GM18868 (cell line): Measurements from ENCODE around the gene PRKAA1.

Experiments
- ATAC-seq: cut with Tn5 transposase; IDR thresholded peaks from one replicate; pipeline ENCODE4 v1.9.1; 2021; ENCODE audit warnings: mild to moderate bottlenecking, moderate library complexity; ENCODE audit not compliant: unreplicated experiment

The PRKAA1 gene

DNA sequence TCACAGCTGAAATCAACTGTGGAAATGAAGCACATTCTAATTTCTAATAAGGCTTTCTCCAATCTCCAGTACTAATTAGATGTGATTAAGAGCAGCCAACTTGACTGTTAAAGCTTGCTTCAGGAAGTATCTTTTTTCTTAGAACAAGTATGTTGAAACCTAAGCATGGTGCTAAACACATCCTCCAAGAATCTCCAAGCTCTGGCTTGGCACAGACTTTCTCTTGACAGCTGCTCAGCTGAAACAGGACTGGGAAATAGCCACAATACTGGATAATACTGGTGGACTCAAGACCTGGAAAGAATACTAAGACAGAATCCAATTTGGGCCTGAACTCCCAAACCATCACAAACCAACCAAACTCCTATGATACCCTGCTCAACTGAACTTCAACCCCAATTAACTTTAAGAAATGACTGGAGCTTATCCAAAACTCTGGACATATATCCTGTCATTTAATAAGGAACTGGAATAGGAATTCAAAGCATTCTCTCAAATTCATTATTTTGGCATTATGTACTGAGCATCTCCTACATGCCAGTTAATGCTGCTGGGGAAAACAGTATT lies 16.2 kb downstream of the PRKAA1 start:
- ATAC-seq, result no peak

DNA sequence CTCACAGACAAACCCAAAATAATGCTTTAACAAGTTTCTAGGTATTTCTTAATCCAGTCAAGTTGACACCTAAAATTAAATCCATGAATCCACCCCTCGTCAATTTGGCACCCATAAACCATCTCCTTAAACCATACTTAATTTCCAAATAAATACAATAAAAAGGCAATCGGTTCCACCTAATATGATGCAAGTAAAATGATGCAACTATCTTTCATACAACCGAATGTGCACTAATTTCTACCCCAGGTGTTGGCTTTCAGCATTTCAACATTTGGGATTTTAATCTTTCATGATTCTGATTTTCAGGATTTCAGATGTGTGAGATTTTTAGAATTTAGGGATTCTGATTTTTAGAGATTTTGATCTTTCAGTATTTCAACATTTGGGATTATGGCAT lies 17.3 kb downstream of the PRKAA1 start:
- no peak for ATAC-seq

DNA sequence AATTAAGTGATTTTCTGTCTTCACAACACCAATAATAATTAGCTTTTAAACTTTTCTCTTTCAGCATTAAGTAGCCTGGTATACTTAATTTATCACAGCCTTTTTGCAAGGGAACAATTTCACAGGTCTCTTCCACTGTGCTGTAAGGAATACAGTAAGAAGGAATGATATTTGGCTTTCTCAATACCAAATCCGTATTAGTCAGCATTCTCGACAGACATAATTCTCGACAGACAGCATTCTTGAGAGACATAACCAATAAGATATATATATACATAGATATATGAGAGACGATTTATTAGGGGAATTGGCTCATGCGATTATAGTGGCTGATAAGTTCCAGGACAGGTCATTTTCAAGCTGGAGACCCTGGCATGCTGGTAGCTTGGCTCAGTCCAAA lies 18.0 kb downstream of the PRKAA1 start:
- no peak for ATAC-seq

GRCh38 chr5:40779561-40779960 lies 18.6 kb downstream of the PRKAA1 start:
- no peak for ATAC-seq

DNA sequence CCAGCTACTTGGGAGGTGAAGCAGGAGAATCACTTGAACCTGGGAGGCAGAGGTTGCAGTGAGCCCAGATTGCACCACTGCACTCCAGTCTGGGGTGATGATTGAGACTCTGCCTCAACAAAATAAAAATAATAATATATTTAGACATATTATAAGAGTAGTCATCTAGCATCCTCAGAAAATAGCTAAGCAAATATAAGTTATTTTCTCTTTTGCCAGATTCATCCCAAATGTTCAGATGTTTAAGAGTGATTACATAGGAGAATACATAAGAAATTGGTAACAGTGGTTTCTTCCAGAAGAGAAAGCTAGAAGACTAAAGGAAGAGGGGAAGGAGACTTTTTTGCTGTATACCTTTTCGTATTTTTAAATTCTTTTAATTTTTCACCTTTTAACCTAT lies 20.0 kb downstream of the PRKAA1 start:
- ATAC-seq, result no peak

GRCh38 chr5:40776658-40776977 lies 21.6 kb downstream of the PRKAA1 start:
- ATAC-seq, result peak; percentile 49

GRCh38 chr5:40775846-40776657 lies 22.1 kb downstream of the PRKAA1 start:
- ATAC-seq, result peak; percentile 49

GRCh38 chr5:40775085-40775845 lies 22.9 kb downstream of the PRKAA1 start:
- ATAC-seq, result no peak

DNA sequence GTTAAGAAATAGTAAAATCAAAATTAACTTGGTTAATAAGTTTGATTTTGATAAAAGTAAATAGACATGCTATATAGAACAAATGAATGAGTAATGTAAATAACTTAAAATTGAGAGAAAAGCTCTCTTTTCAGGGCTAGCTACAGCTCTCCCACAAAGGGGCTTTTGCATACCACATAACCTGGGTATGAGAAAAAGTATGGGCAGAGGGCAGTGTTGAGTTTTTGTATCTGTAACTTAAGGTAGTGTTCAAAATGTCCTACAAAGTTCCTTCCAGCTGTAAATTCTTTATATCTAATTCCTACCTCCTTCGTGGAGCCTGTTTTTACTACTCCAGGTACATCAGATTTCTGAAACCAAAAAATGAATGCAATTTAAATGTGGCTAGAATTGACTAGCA lies 23.6 kb downstream of the PRKAA1 start:
- ATAC-seq, result no peak

- ATAC-seq, result no peak
Measured at GRCh38 chr5:40770764-40771163, 27.4 kb downstream of the PRKAA1 start.

GRCh38 chr5:40762705-40763104 lies 35.5 kb downstream of the PRKAA1 start:
- ATAC-seq, result no peak

DNA sequence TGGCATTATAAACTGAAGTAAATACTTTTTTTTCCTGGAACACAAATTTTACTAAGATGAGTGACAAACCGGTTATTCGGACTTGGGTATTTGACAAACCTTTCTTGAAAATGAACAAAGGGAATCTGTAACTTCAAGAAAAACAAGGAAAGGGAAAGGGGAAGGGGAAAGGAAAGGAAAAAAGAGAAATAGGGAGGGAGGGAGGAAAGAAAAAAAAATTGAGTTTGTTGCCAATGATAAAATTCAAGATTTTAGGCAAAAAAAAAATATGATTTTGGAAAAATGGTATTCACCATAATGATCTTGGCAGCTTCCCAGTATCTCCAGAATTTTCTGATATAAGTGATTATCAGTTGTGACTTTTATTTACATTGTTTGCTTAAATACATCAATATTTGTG lies 40.8 kb downstream of the PRKAA1 start:
- no peak for ATAC-seq

DNA sequence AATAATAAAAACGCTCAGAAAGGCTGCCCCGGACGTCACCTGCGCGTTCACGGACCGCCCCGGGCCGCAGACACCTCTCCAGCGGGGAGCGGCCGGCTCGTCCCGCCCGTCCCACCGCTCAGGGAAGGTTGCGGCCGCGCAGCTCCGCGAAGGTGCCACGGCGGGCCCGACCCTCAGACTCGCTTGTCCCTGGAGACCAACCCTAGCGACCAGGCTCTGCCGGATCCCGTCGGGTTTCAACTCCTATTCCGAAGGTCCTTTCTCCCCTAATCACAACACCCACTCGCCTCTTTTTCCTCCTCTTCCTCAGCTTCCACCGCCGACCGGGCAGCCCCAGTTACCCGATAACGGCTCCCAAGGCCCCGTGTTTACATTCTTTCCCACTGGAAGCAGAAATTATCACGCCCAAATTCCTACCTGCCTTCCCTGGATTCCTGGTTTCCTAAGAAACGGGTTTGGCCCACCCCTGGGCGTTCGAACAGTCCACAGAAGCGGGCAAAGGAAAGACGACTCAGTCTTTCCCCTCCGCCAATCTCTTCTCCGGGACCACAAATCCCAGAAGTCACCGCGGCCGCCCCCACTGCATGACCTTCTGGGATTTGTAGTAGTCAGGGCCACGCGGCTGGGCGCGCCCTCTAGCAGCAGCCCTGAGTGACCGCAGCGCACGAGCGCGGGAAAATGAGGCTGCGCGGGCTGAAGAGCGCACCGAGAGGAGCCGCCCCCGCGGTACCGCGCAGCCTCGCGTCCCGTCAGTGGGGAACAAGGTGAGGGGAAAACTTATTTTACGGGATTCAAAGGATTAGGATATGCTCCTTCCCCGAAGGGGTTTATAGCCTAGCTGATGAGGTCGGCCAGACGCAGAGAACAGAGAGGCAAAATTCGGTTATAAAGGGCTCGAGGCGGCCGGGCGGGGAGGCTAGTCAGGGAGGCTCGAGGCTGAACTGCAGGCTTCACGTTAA lies 42.5 kb downstream of the PRKAA1 start, which contains the start of gene TTC33:
TSS of gene TTC33 (minus strand) at position 555 of the 959 bp plus-strand sequence. CDS start 8,943 bp downstream, outside the sequence.
- peak; percentile 81 for ATAC-seq

GRCh38 chr5:40755093-40755406 lies 43.1 kb downstream of the PRKAA1 start:
- ATAC-seq, result peak; percentile 77

GRCh38 chr5:40754381-40755092 lies 43.6 kb downstream of the PRKAA1 start:
- ATAC-seq, result peak; percentile 36

- ATAC-seq, result no peak
Measured at GRCh38 chr5:40746703-40747102, 51.5 kb downstream of the PRKAA1 start.

GRCh38 chr5:40743771-40744170 lies 54.4 kb downstream of the PRKAA1 start:
- ATAC-seq, result no peak

GRCh38 chr5:40738502-40738901 lies 59.7 kb downstream of the PRKAA1 start:
- no peak for ATAC-seq

DNA sequence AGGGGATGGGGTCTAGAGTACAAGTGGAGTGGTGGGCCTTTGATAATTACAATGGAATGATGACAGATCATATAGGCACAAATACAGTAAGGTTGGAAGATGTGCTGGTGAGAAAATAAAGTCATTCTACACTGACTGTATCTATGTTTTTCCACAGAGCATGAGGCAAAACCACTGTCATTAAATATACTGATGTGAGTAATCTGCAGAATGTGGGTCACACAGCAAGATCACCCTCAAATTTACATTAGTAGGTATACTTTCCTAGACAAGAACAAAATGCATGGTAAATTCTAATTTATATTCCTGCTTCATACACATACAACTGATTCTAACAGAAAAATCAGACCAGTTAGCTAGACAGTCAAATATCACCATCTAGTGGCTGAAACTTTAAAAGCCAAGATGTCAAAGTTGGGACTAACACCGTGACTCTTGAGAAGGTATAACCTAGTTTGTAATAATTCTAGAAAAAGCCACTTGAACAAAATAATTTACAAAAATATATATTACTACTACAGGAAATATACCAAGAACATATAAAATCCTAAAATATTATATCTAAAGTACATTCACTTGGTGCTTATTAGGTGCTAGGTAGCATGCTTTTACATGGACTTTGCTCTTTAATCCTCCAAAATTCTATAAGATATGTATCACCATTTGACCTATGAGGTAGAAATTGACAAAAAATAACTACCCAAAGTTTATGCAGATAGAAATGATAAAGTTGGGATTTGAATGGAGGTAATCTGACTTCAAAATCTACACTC lies 61.9 kb downstream of the PRKAA1 start:
- ATAC-seq, result peak; percentile 81

- ATAC-seq, result no peak
Measured at GRCh38 chr5:40735609-40736008, 62.6 kb downstream of the PRKAA1 start.
